Esophagus muscularis mucosa (tissue), 4 donors: ENCODE data around the gene FKBP1B. TPM values are rescaled to one million over a fixed set of nuclear protein-coding genes. Genes with fewer than 3 reads are reported as not detected.

Experiments used
- DNase-seq: peaks from one replicate; pipeline ENCODE4 v3.0.0-alpha.2; 2017; ENCODE audit errors: extremely low spot score
- H3K27ac ChIP-seq, 4 donors: fragments of 200-600 bp; sonication (generic); replicated peaks in 1 of 4; 1 replicate in 3 of 4; 2 replicates in 1 of 4; pipeline ENCODE4 v1.5.1; 2016 to 2019; ENCODE audit warnings: mild to moderate bottlenecking in 1 of 4
- H3K27me3 ChIP-seq, 4 donors: fragments of 200-600 bp; sonication (generic); one replicate each; pipeline versions ENCODE4 v1.5.1 to v1.6.0; 2016 to 2019
- H3K36me3 ChIP-seq, 4 donors: fragments of 200-600 bp; sonication (generic); one replicate each; pipeline ENCODE4 v1.5.1; 2016 to 2019
- H3K4me1 ChIP-seq, 4 donors: fragments of 200-600 bp; sonication (generic); one replicate each; pipeline ENCODE4 v1.5.1; 2016 to 2019
- H3K4me3 ChIP-seq, 4 donors: fragments of 200-600 bp; sonication (generic); 1 replicate in 2 of 4; 2 replicates in 2 of 4; pipeline ENCODE4 v1.5.1; 2016 to 2019; ENCODE audit warnings: mild to moderate bottlenecking in 4 of 4, moderate library complexity in 1 of 4
- H3K9me3 ChIP-seq, 4 donors: fragments of 200-600 bp; sonication (generic); 1 replicate in 3 of 4; 2 replicates in 1 of 4; pipeline ENCODE4 v1.5.1; 2016 to 2019
- EP300 ChIP-seq: sonication (generic); formaldehyde crosslinking; IDR thresholded peaks from one replicate; pipeline ENCODE4 v1.6.1; 2017; ENCODE audit warnings: antibody characterized with exemption
- POLR2A ChIP-seq: fragments of 450-650 bp; IDR thresholded peaks from one replicate; pipeline ENCODE4 v1.6.1; 2017; ENCODE audit warnings: antibody characterized with exemption, moderate library complexity, mild to moderate bottlenecking, low read depth
- POLR2AphosphoS5 ChIP-seq, 2 donors: sonication (generic); formaldehyde crosslinking; IDR thresholded peaks; one replicate each; pipeline ENCODE4 v1.6.1; 2017; ENCODE audit warnings: antibody characterized with exemption in 2 of 2
- WGBS: methylation state at CpG from one replicate; pipeline ENCODE4 v1.1.5; 2018; 5-methylcytosine and 5-hydroxymethylcytosine counted together
- intact Hi-C: fragments of 100-400 bp; cut with DNase I; formaldehyde crosslinking; loops from one replicate; pipeline ENCODE4 v1.15.1; 2023
- total RNA-seq, 4 donors: library from RNA; depleted of rRNA; stranded (reverse); fragments of >200 nt; gene quantifications; one replicate each; pipeline versions ENCODE4 v1.1.0 to v1.2.1, GENCODE V29; 2016
- TF ChIP-seq, protein P1 (sequence below), 3 experiments: fragments of 200-600 bp in 2 of 3; fragments of 450-650 bp in 1 of 3; sonication (generic) in 2 of 3; IDR thresholded peaks; one replicate each; pipeline ENCODE4 v1.5.1; 2017 to 2019; ENCODE audit warnings: antibody characterized with exemption in 3 of 3, mild to moderate bottlenecking in 2 of 3, moderate library complexity in 1 of 3

FKBP1B gene
- total RNA-seq, 4 donors from 2014 or later: 5.0 to 11.2 (median 6.2) TPM

DNA sequence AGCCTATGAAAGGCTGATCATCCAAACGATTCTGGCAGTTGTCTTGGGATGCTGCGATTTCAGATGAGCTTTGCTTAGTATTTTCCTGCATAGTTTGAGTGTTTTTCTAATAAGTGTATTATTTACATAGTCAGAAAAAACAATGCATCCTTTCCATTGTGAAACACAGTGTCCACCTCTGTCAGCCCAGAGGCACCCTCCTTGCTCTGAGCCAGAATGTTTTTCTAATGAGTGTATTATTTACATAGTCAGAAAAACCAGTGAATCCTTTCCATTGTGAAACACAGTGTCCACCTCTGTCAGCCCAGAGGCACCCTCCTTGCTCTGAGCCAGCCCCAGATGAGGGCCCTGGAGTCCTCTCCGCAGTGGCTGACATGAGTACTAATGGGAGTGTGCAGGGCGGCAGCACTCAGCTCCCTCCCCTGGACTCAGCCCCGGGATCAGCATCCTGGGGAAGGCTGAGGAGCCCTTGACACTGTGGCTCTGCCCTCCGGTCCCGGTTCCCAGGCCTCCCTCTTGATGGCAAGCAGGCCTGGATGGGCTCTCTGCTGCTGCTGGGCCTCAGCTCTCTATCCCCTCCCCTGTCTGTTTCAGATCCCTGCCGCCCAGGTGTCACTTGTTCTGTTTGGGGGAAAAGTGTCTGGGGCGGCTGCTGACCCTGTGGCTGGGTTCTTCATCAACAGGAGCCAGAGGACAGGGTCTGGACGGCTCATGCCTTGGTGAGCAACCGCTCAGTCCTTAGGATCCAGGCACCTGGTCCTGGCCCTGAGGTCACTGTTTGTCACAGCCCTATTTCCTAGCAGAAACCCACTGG lies 33.8 kb upstream of the FKBP1B start:
- 81% methylated on average over 11 of the region's 11 CpGs for WGBS
- intact Hi-C loops: no loop called here
- Histone ChIP-seq H3K4me1 (peaks cover 0 to 3% (median 0%) of the 10 kb centered on the region in 4 donors), H3K36me3 (no peaks in the 10 kb centered on the region), H3K27ac (no peak overlapping the region), H3K27me3 (peaks cover 0 to 18% (median 3%) of the 10 kb centered on the region in 4 donors), H3K4me3 (no peak overlapping the region), H3K9me3 (no peaks in the 10 kb centered on the region)
- TF ChIP-seq EP300: no peak
- no peak for TF ChIP-seq POLR2A
- TF ChIP-seq, protein P1, sequence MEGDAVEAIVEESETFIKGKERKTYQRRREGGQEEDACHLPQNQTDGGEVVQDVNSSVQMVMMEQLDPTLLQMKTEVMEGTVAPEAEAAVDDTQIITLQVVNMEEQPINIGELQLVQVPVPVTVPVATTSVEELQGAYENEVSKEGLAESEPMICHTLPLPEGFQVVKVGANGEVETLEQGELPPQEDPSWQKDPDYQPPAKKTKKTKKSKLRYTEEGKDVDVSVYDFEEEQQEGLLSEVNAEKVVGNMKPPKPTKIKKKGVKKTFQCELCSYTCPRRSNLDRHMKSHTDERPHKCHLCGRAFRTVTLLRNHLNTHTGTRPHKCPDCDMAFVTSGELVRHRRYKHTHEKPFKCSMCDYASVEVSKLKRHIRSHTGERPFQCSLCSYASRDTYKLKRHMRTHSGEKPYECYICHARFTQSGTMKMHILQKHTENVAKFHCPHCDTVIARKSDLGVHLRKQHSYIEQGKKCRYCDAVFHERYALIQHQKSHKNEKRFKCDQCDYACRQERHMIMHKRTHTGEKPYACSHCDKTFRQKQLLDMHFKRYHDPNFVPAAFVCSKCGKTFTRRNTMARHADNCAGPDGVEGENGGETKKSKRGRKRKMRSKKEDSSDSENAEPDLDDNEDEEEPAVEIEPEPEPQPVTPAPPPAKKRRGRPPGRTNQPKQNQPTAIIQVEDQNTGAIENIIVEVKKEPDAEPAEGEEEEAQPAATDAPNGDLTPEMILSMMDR (IDR thresholded peaks at IDR 0.05): no peak
- TF ChIP-seq POLR2AphosphoS5 (IDR thresholded peaks at IDR 0.05): no peak
- no peak for DNase-seq

DNA sequence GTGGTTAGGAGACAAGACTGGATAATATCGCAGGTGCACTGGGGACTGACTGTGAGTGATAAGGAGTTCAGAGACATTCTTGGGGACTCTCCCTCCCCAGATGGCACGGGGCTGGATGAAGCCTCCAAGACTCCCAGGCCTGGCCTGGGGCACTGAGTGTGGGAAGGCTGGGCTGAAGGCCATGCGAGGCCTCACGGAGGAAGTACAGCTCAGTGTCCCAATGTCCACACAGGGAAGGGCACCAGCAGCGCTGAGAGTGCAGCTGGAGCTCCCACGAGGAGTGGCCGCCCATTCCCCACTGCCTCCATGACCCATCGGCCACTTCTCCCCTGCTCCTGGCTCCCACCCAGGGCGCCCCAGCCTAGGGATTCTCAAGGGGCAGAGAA lies 33.2 kb upstream of the FKBP1B start:
- peaks cover 0 to 12% (median 0%) of the 10 kb centered on the region in 4 donors for H3K27me3 ChIP-seq
- H3K4me1 ChIP-seq: no peaks in the 10 kb centered on the region
- DNase-seq: no peak
- intact Hi-C loops: no loop called here
- no peak for TF ChIP-seq POLR2A
- TF ChIP-seq POLR2AphosphoS5 (IDR thresholded peaks at IDR 0.05): no peak
- no peak for TF ChIP-seq EP300
- TF ChIP-seq, protein P1 (IDR thresholded peaks at IDR 0.05): no peak
- H3K9me3 ChIP-seq: no peaks in the 10 kb centered on the region
- H3K36me3 ChIP-seq: no peaks in the 10 kb centered on the region
- WGBS: 77% methylated on average over 4 of the region's 9 CpGs
- H3K4me3 ChIP-seq: no peak overlapping the region
- H3K27ac ChIP-seq: no peak overlapping the region

DNA sequence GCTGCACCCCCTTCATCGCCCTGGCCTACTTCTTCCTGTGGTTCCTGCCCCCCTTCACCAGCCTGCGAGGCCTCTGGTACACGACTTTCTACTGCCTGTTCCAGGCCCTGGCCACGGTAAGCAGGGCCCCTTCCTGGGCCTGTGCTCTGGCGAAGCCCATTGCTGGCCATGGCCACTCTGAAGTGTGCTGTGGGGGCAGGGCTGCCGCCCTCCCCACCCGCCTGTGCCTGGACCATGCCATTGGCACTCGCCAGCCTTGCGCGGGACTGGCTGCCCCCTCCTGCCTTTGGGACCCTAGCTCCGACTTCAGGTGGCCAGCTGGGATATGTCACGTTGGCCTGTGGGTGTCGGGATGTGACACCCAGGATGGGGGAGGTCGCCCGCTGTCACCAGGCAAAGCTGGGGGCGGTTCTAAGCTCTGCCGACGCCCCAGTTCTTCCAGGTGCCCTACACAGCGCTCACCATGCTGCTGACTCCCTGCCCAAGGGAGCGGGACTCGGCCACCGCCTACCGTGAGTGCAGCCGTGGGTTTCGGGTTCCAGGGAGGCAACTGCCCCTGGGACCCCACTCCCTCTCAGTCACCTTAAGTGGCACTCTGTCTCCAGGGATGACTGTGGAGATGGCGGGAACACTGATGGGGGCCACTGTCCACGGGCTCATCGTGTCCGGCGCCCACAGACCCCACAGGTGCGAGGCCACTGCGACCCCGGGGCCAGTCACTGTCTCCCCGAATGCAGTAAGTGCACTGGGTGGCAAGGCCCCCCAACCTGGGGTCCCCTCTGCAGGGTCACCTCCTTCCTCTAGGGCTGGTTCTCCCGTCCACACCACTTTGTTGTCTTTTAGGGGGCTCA lies 32.5 kb upstream of the FKBP1B start:
- peaks cover 0 to 8% (median 0%) of the 10 kb centered on the region in 4 donors for H3K27me3 ChIP-seq
- H3K9me3 ChIP-seq: no peaks in the 10 kb centered on the region
- intact Hi-C loops: no loop called here
- no peak for DNase-seq
- H3K36me3 ChIP-seq: peaks cover 0 to under 1% (median under 1%) of the 10 kb centered on the region in 4 donors
- no peaks in the 10 kb centered on the region for H3K4me1 ChIP-seq
- TF ChIP-seq POLR2AphosphoS5 (IDR thresholded peaks at IDR 0.05) (no peak), POLR2A (no peak), EP300 (no peak)
- TF ChIP-seq, protein P1 (IDR thresholded peaks at IDR 0.05): no peak
- no peak overlapping the region for H3K27ac ChIP-seq
- 87% methylated on average over 16 of the region's 35 CpGs for WGBS
- no peak overlapping the region for H3K4me3 ChIP-seq

DNA sequence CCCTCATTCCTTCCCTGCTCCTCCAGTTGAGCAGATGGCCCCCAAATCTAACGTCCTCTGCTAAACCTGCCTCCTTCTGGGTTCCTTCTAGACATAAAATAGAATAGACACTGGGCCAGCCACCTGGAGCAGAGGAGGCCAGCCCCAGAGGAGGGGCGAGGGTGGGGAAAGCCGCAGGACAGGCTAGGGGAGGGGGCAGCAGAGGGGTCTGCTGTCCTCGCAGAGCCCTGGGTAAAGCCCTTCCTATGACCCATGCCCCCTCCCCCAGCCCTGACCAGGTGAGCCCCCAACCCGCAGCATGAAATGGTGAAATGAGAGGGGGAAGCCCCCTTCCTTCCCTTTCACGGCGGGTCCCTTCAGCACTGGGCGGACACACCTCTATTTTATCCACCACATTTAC lies 31.8 kb upstream of the FKBP1B start:
- Histone ChIP-seq H3K9me3 (no peaks in the 10 kb centered on the region), H3K4me1 (no peaks in the 10 kb centered on the region), H3K27ac (no peak overlapping the region), H3K36me3 (peaks cover 2 to 7% (median 6%) of the 10 kb centered on the region in 4 donors), H3K4me3 (no peak overlapping the region), H3K27me3 (peaks cover 0 to 2% (median 0%) of the 10 kb centered on the region in 4 donors)
- 89% methylated on average over 8 of the region's 8 CpGs for WGBS
- no peak for DNase-seq
- intact Hi-C loops: no loop called here
- TF ChIP-seq EP300: no peak
- no peak for TF ChIP-seq POLR2AphosphoS5 (IDR thresholded peaks at IDR 0.05)
- no peak for TF ChIP-seq POLR2A
- TF ChIP-seq, protein P1 (IDR thresholded peaks at IDR 0.05): no peak
